Endodermal cell (in vitro differentiated cells): ENCODE measurements around the gene AMH. TPM values are rescaled to one million over a fixed set of nuclear protein-coding genes. Genes with fewer than 3 reads are reported as not detected.
A peak's percentile ranks its signal among the peaks of the same experiment; 100 is the strongest.

Source experiments
- DNase-seq: peaks from one replicate; pipeline ENCODE4 v3.0.0-alpha.2; 2017
- H3K27ac ChIP-seq: 2 replicates; pipeline ENCODE4 v1.5.1; 2013; ENCODE audit warnings: mild to moderate bottlenecking, low read depth, low read length, moderate library complexity
- H3K27me3 ChIP-seq: 2 replicates; pipeline ENCODE4 v1.6.1; 2013; ENCODE audit warnings: mild to moderate bottlenecking, low read length, moderate library complexity; ENCODE audit not compliant: insufficient read depth, control insufficient read depth, poor library complexity, severe bottlenecking
- H3K36me3 ChIP-seq: 2 replicates; pipeline ENCODE4 v1.7.0; 2013; ENCODE audit warnings: mild to moderate bottlenecking, low read length, moderate library complexity; ENCODE audit not compliant: control insufficient read depth, insufficient read depth
- H3K4me1 ChIP-seq: one replicate; pipeline ENCODE4 v1.7.0; 2013; ENCODE audit warnings: low read length; ENCODE audit not compliant: control insufficient read depth, insufficient read depth
- H3K4me3 ChIP-seq: 2 replicates; pipeline ENCODE4 v1.5.1; 2013; ENCODE audit warnings: mild to moderate bottlenecking, low read length, moderate library complexity
- H3K9ac ChIP-seq: 2 replicates; pipeline ENCODE4 v1.6.1; 2013; ENCODE audit warnings: mild to moderate bottlenecking, low read length, moderate library complexity; ENCODE audit not compliant: poor library complexity, severe bottlenecking; ENCODE audit errors: extremely low read depth
- H3K9me3 ChIP-seq: 2 replicates; pipeline ENCODE4 v1.6.1; 2013; ENCODE audit warnings: mild to moderate bottlenecking, low read length, moderate library complexity; ENCODE audit not compliant: control insufficient read depth
- H3K27ac Mint-ChIP-seq: 2 replicates; pipeline ENCODE4 v1.8.0; 2020; ENCODE audit warnings: mixed read lengths
- H3K27me3 Mint-ChIP-seq: 2 replicates; pipeline ENCODE4 v1.8.0; 2021; ENCODE audit warnings: mild to moderate bottlenecking, mixed read lengths; ENCODE audit not compliant: insufficient read depth
- H3K36me3 Mint-ChIP-seq: 2 replicates; pipeline ENCODE4 v1.8.0; 2020; ENCODE audit warnings: low read depth, mixed read lengths
- H3K4me1 Mint-ChIP-seq: 2 replicates; pipeline ENCODE4 v1.8.0; 2020; ENCODE audit warnings: mixed read lengths
- H3K4me3 Mint-ChIP-seq: 2 replicates; pipeline ENCODE4 v1.8.0; 2020; ENCODE audit warnings: mild to moderate bottlenecking, moderate library complexity, mixed read lengths
- H3K9me3 Mint-ChIP-seq: 2 replicates; pipeline ENCODE4 v1.8.0; 2020; ENCODE audit warnings: mild to moderate bottlenecking, mixed read lengths
- CTCF ChIP-seq: fragments of 200-600 bp; sonication (generic); conservative IDR thresholded peaks from 2 replicates; pipeline ENCODE4 v1.5.0; 2021; ENCODE audit warnings: antibody characterized with exemption, mild to moderate bottlenecking
- WGBS, 2 experiments: methylation state at CpG; one replicate each; pipeline versions ENCODE4 v1.1.5 to v1.1.7; 2013; ENCODE audit warnings: missing lambda C conversion rate in 2 of 2, mixed read lengths in 1 of 2; ENCODE audit not compliant: insufficient coverage in 1 of 2, insufficient read length in 1 of 2; 5-methylcytosine and 5-hydroxymethylcytosine counted together
- total RNA-seq, 2 donors: library from RNA; stranded (reverse); fragmentation: NEBNext Ultra II Directional in 1 of 2; extraction: Animal tissue kit (Norgen Biotek cat#: 25700) in 1 of 2; gene quantifications; 2 replicates in 1 of 2; 3 replicates in 1 of 2; pipeline ENCODE4 v1.2.1, GENCODE V29; 2021

The AMH gene
- total RNA-seq, 2 donors from 2014 or later: 20.5 to 35.1 TPM

- peak; percentile 64 for DNase-seq
- Histone ChIP-seq H3K9ac (no peak overlapping the region), H3K27me3 (peaks cover 16% of the 10 kb centered on the region), H3K4me1 (no peaks in the 10 kb centered on the region), H3K27ac (no peak overlapping the region), H3K4me3 (no peak overlapping the region), H3K36me3 (peaks cover 18% of the 10 kb centered on the region), H3K9me3 (no peaks in the 10 kb centered on the region)
- Mint-ChIP-seq H3K36me3 (peaks cover 10% of the 10 kb centered on the region), H3K4me3 (no peak overlapping the region), H3K4me1 (peaks cover 3% of the 10 kb centered on the region), H3K27ac (no peak overlapping the region), H3K27me3 (peaks cover 10% of the 10 kb centered on the region), H3K9me3 (no peaks in the 10 kb centered on the region)
- no peak for TF ChIP-seq CTCF
- 81 to 87% methylated on average over 31 to 43 of the region's 43 CpGs for WGBS, 2 experiments
These were observed 1.0 kb downstream of the AMH start for GRCh38 chr19:2249880-2250765.

DNA sequence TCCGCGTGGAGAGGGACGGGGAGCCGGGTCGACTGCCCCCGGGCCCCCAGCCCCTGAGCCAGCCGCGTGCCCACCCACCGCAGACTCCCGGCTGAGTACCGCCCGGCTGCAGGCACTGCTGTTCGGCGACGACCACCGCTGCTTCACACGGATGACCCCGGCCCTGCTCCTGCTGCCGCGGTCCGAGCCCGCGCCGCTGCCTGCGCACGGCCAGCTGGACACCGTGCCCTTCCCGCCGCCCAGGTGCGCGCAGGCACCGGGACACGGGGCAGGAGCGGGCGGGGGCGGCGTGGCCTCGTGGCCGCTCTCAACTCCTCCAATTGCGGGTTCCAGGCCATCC, 1.6 kb downstream of the AMH start:
- no peaks in the 10 kb centered on the region for H3K9me3 ChIP-seq
- H3K36me3 ChIP-seq: peaks cover 12% of the 10 kb centered on the region
- no peak overlapping the region for H3K27ac Mint-ChIP-seq
- peaks cover 3% of the 10 kb centered on the region for H3K4me1 Mint-ChIP-seq
- no peaks in the 10 kb centered on the region for H3K4me1 ChIP-seq
- no peak overlapping the region for H3K4me3 ChIP-seq
- no peak overlapping the region for H3K9ac ChIP-seq
- H3K27me3 Mint-ChIP-seq: peaks cover 10% of the 10 kb centered on the region
- TF ChIP-seq CTCF: no peak
- no peaks in the 10 kb centered on the region for H3K9me3 Mint-ChIP-seq
- H3K27ac ChIP-seq: no peak overlapping the region
- 82 to 83% methylated on average over 36 to 40 of the region's 40 CpGs for WGBS, 2 experiments
- H3K36me3 Mint-ChIP-seq: peaks cover 7% of the 10 kb centered on the region
- peaks cover 16% of the 10 kb centered on the region for H3K27me3 ChIP-seq
- no peak overlapping the region for H3K4me3 Mint-ChIP-seq
- no peak for DNase-seq

- DNase-seq: no peak
- peaks cover 3% of the 10 kb centered on the region for H3K4me1 Mint-ChIP-seq
These were observed 2.3 kb downstream of the AMH start for GRCh38 chr19:2251106-2252054.

More at GRCh38 chr19:2251106-2252054, 2.3 kb downstream of the AMH start:
- peaks cover 4% of the 10 kb centered on the region for H3K36me3 Mint-ChIP-seq
- H3K9me3 Mint-ChIP-seq: no peaks in the 10 kb centered on the region
- no peaks in the 10 kb centered on the region for H3K9me3 ChIP-seq
- no peak overlapping the region for H3K27ac Mint-ChIP-seq
- H3K9ac ChIP-seq: no peak overlapping the region
- H3K4me3 Mint-ChIP-seq: no peak overlapping the region
- TF ChIP-seq CTCF: no peak
- WGBS, 2 experiments: 83 to 87% methylated on average over 91 to 125 of the region's 125 CpGs
- no peak overlapping the region for H3K27ac ChIP-seq
- H3K36me3 ChIP-seq: peaks cover 6% of the 10 kb centered on the region
- no peak overlapping the region for H3K4me3 ChIP-seq
- peaks cover 10% of the 10 kb centered on the region for H3K27me3 Mint-ChIP-seq
- H3K4me1 ChIP-seq: no peaks in the 10 kb centered on the region
- peaks cover 16% of the 10 kb centered on the region for H3K27me3 ChIP-seq
